Right atrium auricular region (tissue), 2 donors: ENCODE results near the gene SLC12A4. TPM values are rescaled to one million over a fixed set of nuclear protein-coding genes. Genes with fewer than 3 reads are reported as not detected.

Source experiments
- DNase-seq: peaks from one replicate; pipeline ENCODE4 v3.0.0-alpha.2; 2019; ENCODE audit warnings: low spot score
- H3K27ac ChIP-seq, 2 donors: fragments of 200-600 bp; sonication (generic); 1 replicate in 1 of 2; 2 replicates in 1 of 2; pipeline ENCODE4 v1.5.1; 2016 to 2019
- H3K27me3 ChIP-seq, 2 donors: fragments of 200-600 bp; sonication (generic); one replicate each; pipeline versions ENCODE4 v1.5.1 to v1.6.0; 2017 to 2019
- H3K36me3 ChIP-seq: fragments of 200-600 bp; sonication (generic); one replicate; pipeline ENCODE4 v1.5.1; 2016
- H3K4me1 ChIP-seq, 2 donors: fragments of 200-600 bp; sonication (generic); one replicate each; pipeline versions ENCODE4 v1.5.1 to v1.6.0; 2017 to 2019
- H3K4me3 ChIP-seq, 2 donors: fragments of 200-600 bp; sonication (generic); 1 replicate in 1 of 2; 2 replicates in 1 of 2; pipeline ENCODE4 v1.5.1; 2017 to 2019; ENCODE audit warnings: mild to moderate bottlenecking in 1 of 2, moderate library complexity in 1 of 2
- H3K9me3 ChIP-seq, 2 donors: fragments of 200-600 bp; sonication (generic); one replicate each; pipeline ENCODE4 v1.5.1; 2019
- total RNA-seq, 2 donors: library from RNA; depleted of rRNA; stranded (reverse); fragments of >200 nt; gene quantifications; one replicate each; pipeline ENCODE4 v1.1.0, GENCODE V29; 2016
- TF ChIP-seq, protein P1 (sequence below), 2 donors: fragments of 200-600 bp; sonication (generic); IDR thresholded peaks; one replicate each; pipeline ENCODE4 v1.5.1; 2019; ENCODE audit warnings: antibody characterized with exemption in 2 of 2

SLC12A4 gene
- total RNA-seq, 2 donors from 2014 or later: 39.5 to 85.9 TPM

DNA sequence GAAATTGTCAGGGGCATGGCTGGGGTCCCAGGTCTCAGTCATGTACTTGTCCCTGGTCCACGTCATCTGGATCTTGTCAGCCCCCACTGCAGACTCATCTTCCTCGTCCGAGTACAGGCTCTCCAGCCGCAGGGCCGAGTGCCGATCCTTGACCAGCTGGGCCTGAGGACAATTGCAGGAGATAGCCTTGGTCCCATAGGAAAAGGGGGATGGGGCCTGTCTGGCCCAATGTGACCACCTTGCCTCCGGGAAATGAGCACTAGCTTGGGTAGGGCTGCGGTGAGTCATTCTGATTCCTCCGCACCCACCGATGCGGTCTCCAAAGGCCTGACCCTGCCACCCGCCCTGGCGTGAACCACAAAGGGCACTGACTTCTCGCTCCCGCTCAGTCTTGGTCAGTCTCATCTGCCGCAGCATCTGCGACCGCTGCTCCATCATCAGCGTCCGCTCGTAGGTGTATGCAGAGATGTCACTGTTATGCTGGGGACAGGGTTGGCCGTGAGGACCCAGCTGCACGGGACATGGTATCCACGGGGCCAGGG lies 23.0 kb downstream of the SLC12A4 start:
- no peak overlapping the region for H3K4me3 ChIP-seq
- H3K36me3 ChIP-seq: peaks cover 90% of the 10 kb centered on the region
- peaks cover 0 to 54% of the 10 kb centered on the region in 2 donors for H3K4me1 ChIP-seq
- DNase-seq: no peak
- TF ChIP-seq, protein P1, sequence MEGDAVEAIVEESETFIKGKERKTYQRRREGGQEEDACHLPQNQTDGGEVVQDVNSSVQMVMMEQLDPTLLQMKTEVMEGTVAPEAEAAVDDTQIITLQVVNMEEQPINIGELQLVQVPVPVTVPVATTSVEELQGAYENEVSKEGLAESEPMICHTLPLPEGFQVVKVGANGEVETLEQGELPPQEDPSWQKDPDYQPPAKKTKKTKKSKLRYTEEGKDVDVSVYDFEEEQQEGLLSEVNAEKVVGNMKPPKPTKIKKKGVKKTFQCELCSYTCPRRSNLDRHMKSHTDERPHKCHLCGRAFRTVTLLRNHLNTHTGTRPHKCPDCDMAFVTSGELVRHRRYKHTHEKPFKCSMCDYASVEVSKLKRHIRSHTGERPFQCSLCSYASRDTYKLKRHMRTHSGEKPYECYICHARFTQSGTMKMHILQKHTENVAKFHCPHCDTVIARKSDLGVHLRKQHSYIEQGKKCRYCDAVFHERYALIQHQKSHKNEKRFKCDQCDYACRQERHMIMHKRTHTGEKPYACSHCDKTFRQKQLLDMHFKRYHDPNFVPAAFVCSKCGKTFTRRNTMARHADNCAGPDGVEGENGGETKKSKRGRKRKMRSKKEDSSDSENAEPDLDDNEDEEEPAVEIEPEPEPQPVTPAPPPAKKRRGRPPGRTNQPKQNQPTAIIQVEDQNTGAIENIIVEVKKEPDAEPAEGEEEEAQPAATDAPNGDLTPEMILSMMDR (IDR thresholded peaks at IDR 0.05): no peak
- no peaks in the 10 kb centered on the region for H3K27me3 ChIP-seq
- H3K27ac ChIP-seq: peak overlapping the region in 1 of 2 donors; percentile 67
- no peaks in the 10 kb centered on the region for H3K9me3 ChIP-seq

DNA sequence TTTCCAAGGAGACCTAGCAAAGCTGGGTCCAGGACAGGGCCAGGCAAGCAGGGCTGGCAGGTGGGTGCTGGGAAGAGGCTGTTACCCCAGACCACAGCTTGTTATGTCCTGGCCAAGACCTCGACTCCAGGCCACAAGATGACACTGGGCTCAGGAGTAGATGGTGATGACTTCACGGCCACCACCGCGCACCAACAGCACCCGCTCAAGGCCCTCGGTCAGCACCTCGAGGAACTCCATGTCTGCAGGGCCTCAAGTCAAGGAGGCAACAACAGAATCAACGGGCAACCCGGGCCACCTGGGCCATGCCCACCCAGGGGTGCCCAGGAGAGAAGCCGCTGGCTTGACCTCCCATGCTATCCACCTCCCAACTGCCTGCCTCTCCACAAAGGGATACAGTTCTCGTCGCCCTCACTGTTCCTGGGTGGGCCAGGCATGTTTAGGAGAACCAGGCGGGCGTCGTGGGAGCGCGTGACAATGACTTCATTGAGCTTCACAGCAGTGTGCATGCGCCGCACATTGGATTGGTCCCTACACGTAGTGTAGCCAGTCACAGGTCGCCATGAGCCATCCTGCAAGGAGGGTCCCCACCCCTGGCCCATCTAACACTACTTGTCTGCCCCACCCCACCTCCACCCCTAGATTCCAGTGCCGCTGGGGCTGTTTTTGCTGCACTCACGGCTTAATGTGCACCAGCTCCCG lies 23.6 kb downstream of the SLC12A4 start:
- Histone ChIP-seq H3K36me3 (peaks cover 90% of the 10 kb centered on the region), H3K4me1 (peaks cover 0 to 54% of the 10 kb centered on the region in 2 donors), H3K9me3 (no peaks in the 10 kb centered on the region), H3K27ac (peak overlapping the region; percentile 67 to 73), H3K4me3 (no peak overlapping the region), H3K27me3 (no peaks in the 10 kb centered on the region)
- TF ChIP-seq, protein P1 (IDR thresholded peaks at IDR 0.05): no peak
- DNase-seq: no peak

DNA sequence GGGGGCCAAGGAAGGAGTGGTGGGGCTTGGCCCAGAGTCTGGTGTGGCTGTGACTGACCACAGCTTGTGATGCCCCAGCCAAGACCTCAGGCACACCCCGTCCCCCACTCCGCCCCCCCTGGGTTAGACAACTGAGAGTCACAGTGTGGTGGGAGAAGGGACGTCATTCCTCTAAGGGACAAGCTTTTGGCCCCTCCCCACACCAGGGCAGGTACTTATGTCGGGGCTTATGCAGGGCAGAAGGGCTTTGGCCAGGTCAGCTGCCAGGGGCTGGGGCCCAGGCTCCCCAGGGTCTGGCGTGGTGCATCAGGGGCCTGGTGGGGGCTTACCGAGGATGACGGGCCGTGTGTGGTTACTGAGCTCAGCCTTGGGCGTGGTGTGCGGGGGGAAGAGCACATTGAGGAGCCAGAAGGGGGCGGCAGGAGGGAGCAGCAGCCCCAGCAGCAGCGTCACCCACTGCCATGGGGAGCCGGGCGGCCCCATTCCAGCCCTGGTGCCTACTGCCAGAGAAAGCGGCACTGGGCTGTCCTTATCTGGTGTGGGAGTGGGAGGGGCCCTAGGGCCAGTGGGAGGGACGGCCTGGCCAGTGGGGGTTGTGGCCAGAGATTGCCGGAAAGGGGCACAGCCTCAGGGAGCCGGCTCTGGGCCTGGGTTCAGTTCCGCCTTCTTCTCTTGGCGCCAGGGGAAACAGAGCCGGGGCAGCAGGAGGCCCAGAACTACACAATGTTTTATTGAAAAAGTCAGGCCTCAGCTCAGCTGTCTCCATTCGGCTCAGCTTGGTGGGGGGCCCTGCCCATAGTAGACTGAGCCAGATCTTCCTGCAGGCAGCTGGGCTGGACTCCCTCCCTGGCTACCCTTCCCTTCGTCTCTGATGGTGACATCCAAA lies 24.6 kb downstream of the SLC12A4 start, which contains the start of gene LCAT:
LCAT (minus strand) TSS at position 502 of the 886 bp plus-strand sequence; CDS start at position 483, 19 bp downstream.
- DNase-seq: peak; percentile 79
- H3K27me3 ChIP-seq: no peaks in the 10 kb centered on the region
- no peaks in the 10 kb centered on the region for H3K9me3 ChIP-seq
- peaks cover 0 to 54% of the 10 kb centered on the region in 2 donors for H3K4me1 ChIP-seq
- H3K27ac ChIP-seq: peak within 1 kb of the TSS; percentile 67 to 73
- TF ChIP-seq, protein P1 (IDR thresholded peaks at IDR 0.05): no peak
- no peak within 1 kb of the TSS for H3K4me3 ChIP-seq
- H3K36me3 ChIP-seq: peaks cover 90% of the 10 kb centered on the region

DNA sequence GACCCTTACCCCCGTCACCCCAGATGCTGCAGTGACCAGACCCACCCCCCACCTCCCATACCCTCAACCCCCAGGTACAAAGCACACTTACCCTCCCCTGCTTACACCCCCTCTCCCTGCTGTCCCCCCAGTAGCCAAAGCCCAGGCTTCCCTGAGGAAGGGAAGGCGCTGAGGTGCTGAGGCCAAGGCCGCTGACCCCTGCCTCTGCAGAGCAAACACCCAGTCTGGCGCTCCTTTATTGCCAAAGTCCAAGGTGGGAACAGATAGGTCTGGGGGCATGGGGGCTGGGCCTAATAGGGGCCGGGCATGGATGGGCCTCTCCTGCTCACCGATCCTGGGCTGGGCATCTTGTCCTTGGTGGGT lies 25.2 kb downstream of the SLC12A4 start:
- TF ChIP-seq, protein P1 (IDR thresholded peaks at IDR 0.05): no peak
- H3K4me3 ChIP-seq: no peak overlapping the region
- H3K4me1 ChIP-seq: peaks cover 0 to 54% of the 10 kb centered on the region in 2 donors
- DNase-seq: no peak
- H3K27ac ChIP-seq: peak overlapping the region; percentile 67 to 73
- H3K9me3 ChIP-seq: no peaks in the 10 kb centered on the region
- H3K27me3 ChIP-seq: no peaks in the 10 kb centered on the region
- H3K36me3 ChIP-seq: peaks cover 83% of the 10 kb centered on the region

DNA sequence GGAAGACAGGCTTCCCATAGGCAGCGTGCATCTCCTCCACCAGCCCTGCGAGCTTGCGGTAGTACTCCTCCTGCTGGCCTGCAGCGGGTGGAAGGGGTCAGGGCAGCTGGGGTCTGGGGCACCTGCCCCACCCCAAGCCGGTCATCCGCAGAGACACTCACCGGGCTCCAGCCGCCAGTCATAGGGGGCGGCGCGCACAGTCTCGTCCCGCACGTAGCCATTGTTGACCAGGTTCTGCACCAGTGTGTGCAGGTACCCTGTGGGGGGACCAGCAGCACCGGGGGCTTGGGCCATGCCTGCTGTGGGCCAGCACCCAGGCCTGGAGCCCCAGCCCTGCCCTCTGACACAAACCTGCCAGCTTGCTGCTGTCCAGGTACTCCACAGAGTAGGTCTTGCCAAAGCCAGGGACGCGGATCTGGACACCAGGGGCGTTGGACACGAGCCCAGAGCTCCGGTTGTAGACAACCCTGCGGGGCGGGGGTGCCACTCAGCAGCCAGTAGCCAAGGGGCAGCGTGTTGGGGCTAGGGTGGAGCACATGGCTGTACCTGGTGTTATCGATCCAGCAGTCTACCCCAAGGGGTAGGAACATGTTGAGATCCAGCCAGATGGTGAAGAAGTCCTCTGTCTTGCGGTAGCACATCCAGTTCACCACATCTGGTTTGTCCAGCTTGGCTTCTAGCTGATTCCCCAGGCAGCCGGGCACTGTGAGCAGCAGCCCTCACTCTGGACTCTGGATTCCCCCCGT lies 25.8 kb downstream of the SLC12A4 start:
- no peak overlapping the region for H3K4me3 ChIP-seq
- H3K27me3 ChIP-seq: no peaks in the 10 kb centered on the region
- H3K27ac ChIP-seq: peak overlapping the region; percentile 7 to 67
- TF ChIP-seq, protein P1 (IDR thresholded peaks at IDR 0.05): no peak
- DNase-seq: no peak
- no peaks in the 10 kb centered on the region for H3K9me3 ChIP-seq
- H3K4me1 ChIP-seq: peaks cover 0 to 54% of the 10 kb centered on the region in 2 donors
- H3K36me3 ChIP-seq: peaks cover 78% of the 10 kb centered on the region
